Activated CD8-positive, alpha-beta T cell treated with anti-CD3 and anti-CD28 coated beads, Interleukin-2, amount 10 ng/mL, durations not matched to agents 7 days and 5 days (primary cell): Measurements from ENCODE around the gene ANKRD33. TPM values are rescaled to one million over a fixed set of nuclear protein-coding genes. Genes with fewer than 3 reads are reported as not detected.

Source experiments
- ATAC-seq: fragments of 150-1000 bp; cut with Tn5 transposase; one replicate; pipeline ENCODE4 v1.10.0; 2021; ENCODE audit warnings: moderate library complexity
- CTCF ChIA-PET: fragments of 350-600 bp; sonication (Branson Sonifier 250); formaldehyde crosslinking; loops from one replicate; lab custom pipeline; 2021; ENCODE audit warnings: antibody characterized with exemption; lab: Charles Lee
- POLR2A ChIA-PET: fragments of 350-600 bp; sonication (Branson Sonifier 250); formaldehyde crosslinking; loops from one replicate; lab custom pipeline; 2021; ENCODE audit warnings: antibody characterized with exemption; lab: Charles Lee
- DNase-seq: peaks from one replicate; pipeline ENCODE4 v3.0.0-alpha.2; 2020
- H3K27ac Mint-ChIP-seq: one replicate; pipeline ENCODE4 v1.8.0; 2021; ENCODE audit warnings: mild to moderate bottlenecking, mixed read lengths
- H3K27me3 Mint-ChIP-seq: one replicate; pipeline ENCODE4 v1.8.0; 2021; ENCODE audit warnings: low read depth, mixed read lengths
- H3K36me3 Mint-ChIP-seq: one replicate; pipeline ENCODE4 v1.8.0; 2021; ENCODE audit warnings: low read depth, mixed read lengths
- H3K4me1 Mint-ChIP-seq: one replicate; pipeline ENCODE4 v1.8.0; 2021; ENCODE audit warnings: low read depth, mixed read lengths
- H3K4me3 Mint-ChIP-seq: one replicate; pipeline ENCODE4 v1.8.0; 2021; ENCODE audit warnings: mild to moderate bottlenecking, mixed read lengths
- H3K9me3 Mint-ChIP-seq: one replicate; pipeline ENCODE4 v1.8.0; 2022; ENCODE audit warnings: mixed read lengths; ENCODE audit not compliant: insufficient read depth
- total RNA-seq, 2 experiments: library from RNA; stranded (reverse); gene quantifications; one replicate each; pipeline ENCODE4 v1.2.3, GENCODE V29; 2021

Gene ANKRD33
- total RNA-seq, 2 experiments from 2014 or later: not detected

- H3K4me1 Mint-ChIP-seq: no peaks in the 10 kb centered on the region
- no peaks in the 10 kb centered on the region for H3K36me3 Mint-ChIP-seq
- ChIA-PET POLR2A (no interaction called here), CTCF (interaction anchor here (1.0 to 1.9 kb wide), 2 partner anchors 14 to 16 kb away, joined by 4 to 8 read pairs; no protein-coding TSS in a partner anchor)
- H3K27me3 Mint-ChIP-seq: peaks cover 35% of the 10 kb centered on the region
- H3K27ac Mint-ChIP-seq: no peak within 1 kb of the TSS
- no peak within 1 kb of the TSS for H3K4me3 Mint-ChIP-seq
- no peaks in the 10 kb centered on the region for H3K9me3 Mint-ChIP-seq
- no peak for ATAC-seq
- DNase-seq: no peak
These were observed 19.4 kb downstream of the ANKRD33 start, which contains the start of gene ACVRL1 for GRCh38 chr12:51907083-51907855. Gene ACVRL1 (plus strand): TSS chr12:51907504. CDS start chr12:51912475, 4,971 bp downstream.

GRCh38 chr12:51907856-51908425, 20.0 kb downstream of the ANKRD33 start:
- no peak overlapping the region for H3K27ac Mint-ChIP-seq
- no peak for DNase-seq
- H3K4me3 Mint-ChIP-seq: no peak overlapping the region
- H3K9me3 Mint-ChIP-seq: no peaks in the 10 kb centered on the region
- no peaks in the 10 kb centered on the region for H3K36me3 Mint-ChIP-seq
- no peaks in the 10 kb centered on the region for H3K4me1 Mint-ChIP-seq
- H3K27me3 Mint-ChIP-seq: peaks cover 35% of the 10 kb centered on the region
- no peak for ATAC-seq
- ChIA-PET CTCF (interaction anchor here (1.0 to 1.9 kb wide), 2 partner anchors 13 to 15 kb away, joined by 4 to 8 read pairs; no protein-coding TSS in a partner anchor), POLR2A (no interaction called here)

GRCh38 chr12:51908876-51909592, 21.1 kb downstream of the ANKRD33 start:
- Mint-ChIP-seq H3K27me3 (peaks cover 31% of the 10 kb centered on the region), H3K27ac (no peak overlapping the region), H3K9me3 (no peaks in the 10 kb centered on the region), H3K4me3 (no peak overlapping the region), H3K4me1 (no peaks in the 10 kb centered on the region), H3K36me3 (no peaks in the 10 kb centered on the region)
- DNase-seq (no peak), ATAC-seq (no peak)
- CTCF ChIA-PET: interaction anchor here (1.9 kb wide), 1 partner anchor 14 kb away, joined by 8 read pairs; no protein-coding TSS in a partner anchor
- POLR2A ChIA-PET: no interaction called here

DNA sequence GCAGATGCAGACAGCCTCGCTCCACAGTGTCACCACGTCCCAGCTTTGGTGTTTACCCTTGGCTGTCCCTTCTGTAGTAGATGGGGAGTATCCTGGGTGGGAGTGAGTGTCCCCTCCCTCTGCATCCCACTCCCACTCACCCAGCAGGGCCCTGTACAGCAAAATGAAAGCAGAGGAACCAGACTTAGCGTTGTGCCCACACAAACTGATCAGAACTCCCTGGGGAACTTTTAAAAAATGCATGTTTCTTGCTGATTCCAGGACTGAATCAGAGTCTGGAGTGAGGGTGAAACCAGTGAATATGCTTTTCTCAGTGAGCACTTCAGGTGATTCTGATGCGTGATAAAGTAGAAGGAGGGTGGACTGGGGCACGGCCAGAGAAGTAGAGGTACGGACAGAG, 22.3 kb downstream of the ANKRD33 start:
- Mint-ChIP-seq H3K9me3 (no peaks in the 10 kb centered on the region), H3K36me3 (no peaks in the 10 kb centered on the region), H3K27me3 (peaks cover 26% of the 10 kb centered on the region), H3K4me3 (no peak overlapping the region), H3K27ac (no peak overlapping the region), H3K4me1 (no peaks in the 10 kb centered on the region)
- ATAC-seq (no peak), DNase-seq (no peak)
- CTCF ChIA-PET: no interaction called here
- POLR2A ChIA-PET: no interaction called here

DNA sequence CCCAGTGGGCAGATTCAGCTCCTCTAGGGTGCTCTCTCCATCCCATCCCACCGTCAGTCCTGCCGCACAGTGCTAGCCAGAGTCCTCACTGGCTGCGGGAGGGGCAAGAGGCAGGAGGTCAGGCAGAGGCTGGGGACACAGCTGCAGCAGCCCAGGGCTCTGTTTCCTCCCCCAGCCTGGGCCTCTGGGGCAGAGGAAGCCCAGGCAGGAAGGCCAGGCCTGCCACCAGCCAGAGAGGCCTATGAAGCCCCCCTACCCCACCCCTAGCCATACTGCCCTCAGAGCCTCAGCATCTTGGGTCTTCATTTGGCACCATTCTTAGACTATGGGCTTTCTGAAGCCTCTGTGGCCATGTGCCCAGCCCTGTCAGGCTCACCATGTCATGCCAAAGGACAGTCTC, 22.8 kb downstream of the ANKRD33 start:
- CTCF ChIA-PET: no interaction called here

GRCh38 chr12:51911307-51911706, 23.4 kb downstream of the ANKRD33 start:
- no peak for ATAC-seq
- Mint-ChIP-seq H3K36me3 (no peaks in the 10 kb centered on the region), H3K4me1 (no peaks in the 10 kb centered on the region), H3K9me3 (no peaks in the 10 kb centered on the region), H3K27me3 (peaks cover 18% of the 10 kb centered on the region), H3K4me3 (no peak overlapping the region), H3K27ac (no peak overlapping the region)
- ChIA-PET CTCF (no interaction called here), POLR2A (no interaction called here)
- no peak for DNase-seq

More for the DNA sequence above, 22.8 kb downstream of the ANKRD33 start:
- no peaks in the 10 kb centered on the region for H3K9me3 Mint-ChIP-seq
- H3K4me1 Mint-ChIP-seq: no peaks in the 10 kb centered on the region
- no peak overlapping the region for H3K27ac Mint-ChIP-seq
- POLR2A ChIA-PET: no interaction called here
- no peaks in the 10 kb centered on the region for H3K36me3 Mint-ChIP-seq
- DNase-seq (no peak), ATAC-seq (no peak)
- peaks cover 23% of the 10 kb centered on the region for H3K27me3 Mint-ChIP-seq
- no peak overlapping the region for H3K4me3 Mint-ChIP-seq

- H3K4me1 Mint-ChIP-seq: no peaks in the 10 kb centered on the region
- CTCF ChIA-PET: interaction anchor here (0.8 to 1.4 kb wide), 2 partner anchors 10 to 23 kb away, joined by 3 to 7 read pairs; no protein-coding TSS in a partner anchor
- H3K9me3 Mint-ChIP-seq: no peaks in the 10 kb centered on the region
- H3K27me3 Mint-ChIP-seq: peaks cover 15% of the 10 kb centered on the region
- no peak overlapping the region for H3K27ac Mint-ChIP-seq
- POLR2A ChIA-PET: interaction anchor here (1.0 kb wide), 1 partner anchor 11 kb away, joined by 3 read pairs; no protein-coding TSS in a partner anchor
- H3K36me3 Mint-ChIP-seq: no peaks in the 10 kb centered on the region
- no peak overlapping the region for H3K4me3 Mint-ChIP-seq
- DNase-seq: no peak
- no peak for ATAC-seq
These were observed 24.1 kb downstream of the ANKRD33 start for GRCh38 chr12:51911788-51912711.

GRCh38 chr12:51913071-51914033, 25.4 kb downstream of the ANKRD33 start:
- H3K36me3 Mint-ChIP-seq: no peaks in the 10 kb centered on the region
- no peaks in the 10 kb centered on the region for H3K9me3 Mint-ChIP-seq
- ATAC-seq (no peak), DNase-seq (no peak)
- peaks cover 7% of the 10 kb centered on the region for H3K27me3 Mint-ChIP-seq
- no peak overlapping the region for H3K27ac Mint-ChIP-seq
- ChIA-PET CTCF (interaction anchor here (0.8 to 1.4 kb wide), 2 partner anchors 9 to 22 kb away, joined by 3 to 7 read pairs; no protein-coding TSS in a partner anchor), POLR2A (interaction anchor here (1.0 kb wide), 1 partner anchor 12 kb away, joined by 3 read pairs; no protein-coding TSS in a partner anchor)
- H3K4me3 Mint-ChIP-seq: no peak overlapping the region
- H3K4me1 Mint-ChIP-seq: no peaks in the 10 kb centered on the region

GRCh38 chr12:51914034-51914923, 26.4 kb downstream of the ANKRD33 start:
- no peak for DNase-seq
- Mint-ChIP-seq H3K9me3 (no peaks in the 10 kb centered on the region), H3K4me3 (no peak overlapping the region), H3K27ac (no peak overlapping the region), H3K4me1 (no peaks in the 10 kb centered on the region), H3K36me3 (no peaks in the 10 kb centered on the region), H3K27me3 (no peaks in the 10 kb centered on the region)
- ChIA-PET POLR2A (interaction anchor here (0.6 kb wide), 1 partner anchor 229 kb away, joined by 3 read pairs; no protein-coding TSS in a partner anchor), CTCF (no interaction called here)
- ATAC-seq: no peak
